ENCODE results near the gene MBD4. TPM values are rescaled to one million over a fixed set of nuclear protein-coding genes. Genes with fewer than 3 reads are reported as not detected.
"Not testable (repeated sequence)": the region's sequence is repeated elsewhere in the genome, so short reads cannot be mapped to it uniquely, and the experiment has no call there.

MBD4 gene
- 64.6 TPM for polyA plus RNA-seq (2013)

DNA sequence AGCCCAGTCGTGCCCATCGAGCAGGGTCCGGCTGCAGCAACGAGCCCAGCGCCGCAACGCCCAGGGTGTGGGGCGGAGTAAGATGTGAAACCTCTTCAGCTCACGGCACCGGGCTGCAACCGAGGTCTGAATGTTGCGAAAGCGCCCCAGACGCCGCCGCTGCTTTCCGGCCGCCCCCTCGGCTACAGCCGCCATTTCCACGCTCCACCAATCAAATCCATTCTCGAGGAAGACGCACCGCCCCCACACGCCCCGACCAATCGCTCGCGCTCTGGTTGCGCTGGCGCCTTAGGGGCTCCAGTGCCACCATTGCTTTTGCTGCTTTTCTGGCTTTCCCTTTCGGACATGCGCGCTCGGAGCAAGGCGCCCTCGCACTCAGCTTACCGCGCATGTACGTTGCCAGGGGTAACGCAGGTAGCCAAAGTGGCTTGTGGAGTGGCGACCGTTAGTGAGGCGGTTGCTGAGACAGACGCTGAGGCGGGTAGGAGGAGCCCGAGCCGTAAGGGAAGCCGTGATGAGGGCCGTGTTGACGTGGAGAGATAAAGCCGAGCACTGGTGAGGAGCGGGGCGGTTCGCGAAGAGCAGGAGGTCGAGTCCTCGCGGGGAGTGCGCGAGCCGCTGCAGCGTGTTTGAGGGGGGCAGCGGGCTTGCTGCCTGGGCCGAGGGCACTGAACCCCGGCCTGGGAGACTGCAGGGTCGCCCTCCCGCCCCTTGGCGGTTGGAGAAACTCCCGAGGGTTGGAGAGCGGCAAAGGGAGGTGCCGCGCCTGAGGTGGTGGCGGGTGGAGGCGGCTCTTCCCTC is at the start of gene MBD4, which contains the start of gene IFT122:
Gene MBD4, minus strand, starts transcription at position 132 of the 801 bp plus-strand sequence. Its CDS starts 115 bp downstream, at position 17.
Gene IFT122, plus strand, starts transcription at position 408 of the 801 bp plus-strand sequence. Its CDS starts 107 bp downstream, at position 515.
- POLR2A ChIA-PET = interaction anchor here (0.8 to 1.9 kb wide), 6 partner anchors 12 to 388 kb away, joined by 3 to 15 read pairs (median 4); partner anchors contain the start of gene EFCAB12
- Histone ChIP-seq H3K27me3 (replicated peaks in 2 of 5; ENCODE audit: control insufficient read depth in 4 of 5, insufficient read depth in 5 of 5, low read length in 4 of 5) (no peaks in the 10 kb centered on the region), H3K4me1 (ENCODE audit: control extremely low read depth in 1 of 4, control insufficient read depth in 4 of 4, insufficient read depth in 4 of 4, low read length in 3 of 4) (peaks cover 33 to 61% (median 48%) of the 10 kb centered on the region in 4 experiments), H3K9me3 (ENCODE audit: control extremely low read depth in 1 of 5, control insufficient read depth in 4 of 5, insufficient read depth in 2 of 5, low read depth in 1 of 5, low read length in 4 of 5) (no peaks in the 10 kb centered on the region), H3K36me3 (ENCODE audit: control insufficient read depth in 4 of 4, insufficient read depth in 4 of 4, low read length in 3 of 4) (peaks cover 7 to 26% (median 16%) of the 10 kb centered on the region in 4 experiments), H3K27ac (ENCODE audit: insufficient read depth in 1 of 2, low read depth in 1 of 2, low read length in 2 of 2, poor library complexity in 1 of 2, severe bottlenecking in 2 of 2) (peak within 1 kb of the TSS; percentile 85 to 92), H3K4me3 (ENCODE audit: control insufficient read depth in 1 of 7, extremely low read depth in 1 of 7, insufficient read depth in 4 of 7, low read depth in 2 of 7, low read length in 6 of 7) (peak within 1 kb of the TSS; percentile 83 to 98 (median 96))
- CTCF ChIA-PET = interaction anchor here (1.3 to 2.3 kb wide), 5 partner anchors 9 to 137 kb away, joined by 3 to 7 read pairs (median 4); partner anchors contain the start of gene EFCAB12
- 0% methylated on average over 61 of the region's 75 CpGs for WGBS (ENCODE audit: insufficient coverage)
- DNase-seq = peak; percentile 99 to 100 (median 100)

DNA sequence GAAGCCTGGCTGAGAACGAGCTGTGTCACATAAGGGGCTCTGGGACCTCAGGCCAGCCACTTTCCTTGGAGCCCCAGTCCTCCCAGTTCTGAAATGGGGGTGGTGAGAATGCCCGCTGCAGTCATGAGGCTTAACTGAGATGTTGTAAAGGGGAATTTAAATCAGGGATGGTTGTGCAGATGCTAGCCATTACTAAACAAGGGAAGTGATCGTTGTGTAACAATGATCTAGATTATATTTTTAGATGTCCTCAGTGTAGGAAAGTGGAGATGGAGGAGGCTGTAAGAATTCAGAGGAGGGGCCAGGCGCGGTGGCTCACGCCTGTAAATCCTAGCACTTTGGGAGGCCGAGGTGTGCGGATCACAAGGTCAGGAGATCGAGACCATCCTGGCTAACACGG is 49.5 kb upstream of the MBD4 start:
- not testable (repeated sequence) for H3K4me1 ChIP-seq (ENCODE audit: control extremely low read depth in 1 of 4, control insufficient read depth in 4 of 4, insufficient read depth in 4 of 4, low read length in 3 of 4); H3K9me3 ChIP-seq (ENCODE audit: control extremely low read depth in 1 of 5, control insufficient read depth in 4 of 5, insufficient read depth in 2 of 5, low read depth in 1 of 5, low read length in 4 of 5)

DNA sequence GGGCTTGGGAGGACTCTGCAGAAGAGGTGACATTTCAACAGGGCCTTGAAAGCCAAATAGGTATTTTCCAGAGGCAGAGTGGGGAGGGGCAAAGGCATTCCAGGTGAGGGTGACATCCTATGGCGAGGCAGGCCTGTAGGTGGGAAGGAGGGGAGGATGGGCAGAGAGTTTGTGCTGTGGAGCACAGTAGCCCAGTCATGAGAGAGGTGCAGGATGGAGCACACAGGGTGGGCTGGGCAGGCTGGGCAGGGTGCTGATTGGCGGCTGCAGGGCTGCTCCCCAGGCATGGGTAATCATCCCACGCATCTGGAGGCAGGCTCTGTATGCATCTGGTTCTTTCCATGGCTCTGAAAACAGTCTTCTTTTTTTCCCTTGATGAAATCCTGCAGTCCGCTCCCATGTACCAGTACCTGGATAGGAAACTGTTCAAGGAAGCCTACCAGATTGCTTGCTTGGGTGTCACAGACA is 48.2 kb upstream of the MBD4 start:
- H3K27me3 ChIP-seq (replicated peaks in 2 of 5; ENCODE audit: control insufficient read depth in 4 of 5, insufficient read depth in 5 of 5, low read length in 4 of 5); H3K27ac ChIP-seq (ENCODE audit: insufficient read depth in 1 of 2, low read depth in 1 of 2, low read length in 2 of 2, poor library complexity in 1 of 2, severe bottlenecking in 2 of 2); H3K9me3 ChIP-seq (ENCODE audit: control extremely low read depth in 1 of 5, control insufficient read depth in 4 of 5, insufficient read depth in 2 of 5, low read depth in 1 of 5, low read length in 4 of 5); CTCF ChIA-PET; DNase-seq; H3K4me3 ChIP-seq (ENCODE audit: control insufficient read depth in 1 of 7, extremely low read depth in 1 of 7, insufficient read depth in 4 of 7, low read depth in 2 of 7, low read length in 6 of 7); POLR2A ChIA-PET; H3K4me1 ChIP-seq (ENCODE audit: control extremely low read depth in 1 of 4, control insufficient read depth in 4 of 4, insufficient read depth in 4 of 4, low read length in 3 of 4): not testable (repeated sequence)
- 87% methylated on average over 2 of the region's 4 CpGs for WGBS (ENCODE audit: insufficient coverage)
- peaks cover 5 to 49% (median 19%) of the 10 kb centered on the region in 4 experiments for H3K36me3 ChIP-seq (ENCODE audit: control insufficient read depth in 4 of 4, insufficient read depth in 4 of 4, low read length in 3 of 4)

More for the DNA sequence above, 49.5 kb upstream of the MBD4 start:
- 100% methylated on average over 4 of the region's 10 CpGs for WGBS (ENCODE audit: insufficient coverage)
- H3K4me3 ChIP-seq (ENCODE audit: control insufficient read depth in 1 of 7, extremely low read depth in 1 of 7, insufficient read depth in 4 of 7, low read depth in 2 of 7, low read length in 6 of 7); H3K27ac ChIP-seq (ENCODE audit: insufficient read depth in 1 of 2, low read depth in 1 of 2, low read length in 2 of 2, poor library complexity in 1 of 2, severe bottlenecking in 2 of 2); POLR2A ChIA-PET; DNase-seq; H3K27me3 ChIP-seq (replicated peaks in 2 of 5; ENCODE audit: control insufficient read depth in 4 of 5, insufficient read depth in 5 of 5, low read length in 4 of 5): not testable (repeated sequence)
- H3K36me3 ChIP-seq (ENCODE audit: control insufficient read depth in 4 of 4, insufficient read depth in 4 of 4, low read length in 3 of 4) = peaks cover 5 to 49% (median 18%) of the 10 kb centered on the region in 4 experiments
- CTCF ChIA-PET = interaction anchor here (0.7 to 3.5 kb wide), 11 partner anchors 13 to 449 kb away, joined by 3 to 17 read pairs (median 6); partner anchors contain the start of genes IFT122 and MBD4

DNA sequence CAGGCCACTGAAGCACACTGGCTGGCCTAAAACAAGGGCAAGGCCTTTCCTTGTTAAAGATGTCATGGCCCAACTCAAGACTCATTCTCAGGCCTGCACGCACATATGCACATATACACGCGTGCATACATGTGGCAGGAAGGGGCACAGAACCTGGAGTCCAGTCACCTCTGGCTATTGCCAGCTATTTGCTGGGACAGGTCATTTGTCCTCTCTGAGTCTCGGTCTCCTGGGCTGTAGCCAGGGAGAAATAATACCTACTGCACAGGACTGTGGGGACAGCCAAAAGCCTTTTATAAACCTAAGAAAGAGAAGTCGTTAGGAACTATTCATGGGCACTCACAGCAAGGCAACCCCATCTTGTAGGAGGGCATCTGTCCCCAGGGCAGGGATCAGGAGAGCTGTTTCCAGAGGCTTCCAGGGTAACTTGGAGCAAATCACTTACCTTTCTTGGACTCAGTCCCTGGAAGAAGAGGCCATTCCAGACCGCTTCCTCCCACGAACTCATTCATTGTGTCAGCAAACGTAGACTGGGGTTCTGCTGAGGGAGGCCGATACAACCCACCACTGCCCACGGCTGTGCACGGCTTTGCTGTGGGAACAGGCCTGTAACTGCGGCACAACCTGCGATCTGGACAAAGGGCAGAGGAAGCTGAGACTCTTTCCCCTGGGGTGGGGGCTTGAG is 47.6 kb upstream of the MBD4 start:
- peaks cover 5 to 53% (median 19%) of the 10 kb centered on the region in 4 experiments for H3K36me3 ChIP-seq (ENCODE audit: control insufficient read depth in 4 of 4, insufficient read depth in 4 of 4, low read length in 3 of 4)
- POLR2A ChIA-PET = interaction anchor here (0.6 kb wide), 1 partner anchor 22 kb away, joined by 4 read pairs; no protein-coding TSS in a partner anchor
- no peak overlapping the region for H3K4me3 ChIP-seq (ENCODE audit: control insufficient read depth in 1 of 7, extremely low read depth in 1 of 7, insufficient read depth in 4 of 7, low read depth in 2 of 7, low read length in 6 of 7)
- H3K9me3 ChIP-seq (ENCODE audit: control extremely low read depth in 1 of 5, control insufficient read depth in 4 of 5, insufficient read depth in 2 of 5, low read depth in 1 of 5, low read length in 4 of 5) = no peaks in the 10 kb centered on the region
- H3K27me3 ChIP-seq (replicated peaks in 2 of 5; ENCODE audit: control insufficient read depth in 4 of 5, insufficient read depth in 5 of 5, low read length in 4 of 5) = no peaks in the 10 kb centered on the region
- WGBS (ENCODE audit: insufficient coverage) = 95% methylated on average over 13 of the region's 13 CpGs
- peaks cover 0 to 9% (median 4%) of the 10 kb centered on the region in 4 experiments for H3K4me1 ChIP-seq (ENCODE audit: control extremely low read depth in 1 of 4, control insufficient read depth in 4 of 4, insufficient read depth in 4 of 4, low read length in 3 of 4)
- H3K27ac ChIP-seq (ENCODE audit: insufficient read depth in 1 of 2, low read depth in 1 of 2, low read length in 2 of 2, poor library complexity in 1 of 2, severe bottlenecking in 2 of 2) = no peak overlapping the region
- CTCF ChIA-PET = interaction anchor here (0.6 to 2.0 kb wide), 4 partner anchors 11 to 344 kb away, joined by 3 to 8 read pairs (median 4); no protein-coding TSS in a partner anchor
- no peak for DNase-seq

DNA sequence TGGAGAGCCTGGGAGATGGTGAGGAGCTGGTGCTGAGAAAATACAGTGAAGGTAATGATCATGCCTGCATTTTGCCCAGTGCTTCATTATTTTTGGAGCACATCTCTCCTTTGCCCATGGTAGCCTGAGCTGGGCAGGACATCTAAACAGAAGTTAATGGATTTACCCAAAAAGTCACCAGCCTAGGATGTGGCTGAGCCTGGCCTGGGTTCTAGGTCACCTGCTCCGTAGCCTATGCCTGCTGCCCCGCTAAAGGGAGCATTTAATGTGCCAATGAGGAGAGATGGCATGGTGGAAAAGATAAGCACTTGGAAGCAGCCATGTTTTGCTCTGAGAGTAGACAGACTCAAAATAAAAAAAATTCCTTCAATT is 46.9 kb upstream of the MBD4 start:
- ChIA-PET POLR2A (interaction anchor here (0.6 kb wide), 1 partner anchor 21 kb away, joined by 4 read pairs; no protein-coding TSS in a partner anchor), CTCF (interaction anchor here (0.6 to 2.0 kb wide), 6 partner anchors 11 to 344 kb away, joined by 3 to 8 read pairs (median 4); no protein-coding TSS in a partner anchor)
- Histone ChIP-seq H3K4me3 (ENCODE audit: control insufficient read depth in 1 of 7, extremely low read depth in 1 of 7, insufficient read depth in 4 of 7, low read depth in 2 of 7, low read length in 6 of 7) (no peak overlapping the region), H3K4me1 (ENCODE audit: control extremely low read depth in 1 of 4, control insufficient read depth in 4 of 4, insufficient read depth in 4 of 4, low read length in 3 of 4) (peaks cover 0 to 9% (median 4%) of the 10 kb centered on the region in 4 experiments), H3K27me3 (replicated peaks in 2 of 5; ENCODE audit: control insufficient read depth in 4 of 5, insufficient read depth in 5 of 5, low read length in 4 of 5) (no peaks in the 10 kb centered on the region), H3K27ac (ENCODE audit: insufficient read depth in 1 of 2, low read depth in 1 of 2, low read length in 2 of 2, poor library complexity in 1 of 2, severe bottlenecking in 2 of 2) (no peak overlapping the region), H3K9me3 (ENCODE audit: control extremely low read depth in 1 of 5, control insufficient read depth in 4 of 5, insufficient read depth in 2 of 5, low read depth in 1 of 5, low read length in 4 of 5) (no peaks in the 10 kb centered on the region), H3K36me3 (ENCODE audit: control insufficient read depth in 4 of 4, insufficient read depth in 4 of 4, low read length in 3 of 4) (peaks cover 5 to 53% (median 19%) of the 10 kb centered on the region in 4 experiments)
- no CpG with 5 or more reads among the region's 2 CpGs for WGBS (ENCODE audit: insufficient coverage)
- no peak for DNase-seq

DNA sequence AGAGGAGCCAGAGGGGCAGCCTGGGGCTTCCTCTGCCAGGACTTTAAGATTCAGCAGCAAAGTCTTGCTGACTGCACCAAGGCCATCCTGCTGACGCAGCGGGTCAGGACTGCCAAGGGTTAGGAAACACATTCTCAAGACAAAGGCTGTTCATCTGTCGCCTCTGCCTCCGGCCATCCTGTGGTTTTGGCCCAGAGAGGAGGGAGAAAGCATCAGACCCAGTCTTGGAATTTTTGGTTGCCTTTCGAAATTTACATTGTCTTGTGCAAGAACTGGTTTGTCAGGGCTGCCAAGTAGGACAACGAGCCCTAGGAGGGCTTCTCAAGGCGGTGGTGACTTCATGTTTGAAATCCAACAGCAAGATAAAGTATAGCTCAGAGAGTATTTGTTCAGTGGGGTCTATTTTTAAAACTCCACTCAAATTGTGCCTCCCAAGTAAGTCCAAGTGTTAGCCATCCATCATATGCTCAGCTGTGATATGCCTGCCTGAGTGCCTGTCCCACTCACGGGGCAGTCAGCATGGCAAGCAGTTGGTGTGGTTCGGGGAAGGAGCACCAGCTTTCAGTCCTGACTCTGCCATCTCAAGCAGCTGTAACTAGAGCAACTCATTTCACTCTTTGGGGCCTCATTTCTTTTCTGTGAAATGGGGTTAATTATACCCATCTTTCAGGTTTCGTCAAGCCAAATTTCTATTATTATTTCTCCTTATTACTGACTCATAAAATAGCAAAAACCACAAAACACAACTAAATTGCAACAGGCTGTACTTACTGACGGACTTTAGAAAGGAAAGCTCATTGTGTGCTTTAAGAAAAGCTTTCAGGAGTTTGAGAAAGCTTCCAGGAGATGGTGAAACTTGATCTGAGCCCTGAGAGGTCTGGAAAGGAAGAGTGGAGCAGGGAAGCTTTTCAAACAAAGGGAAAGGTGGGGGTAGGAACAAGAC is 46.2 kb upstream of the MBD4 start:
- POLR2A ChIA-PET = no interaction called here
- WGBS (ENCODE audit: insufficient coverage) = 100% methylated on average over 9 of the region's 11 CpGs
- Histone ChIP-seq H3K4me3 (ENCODE audit: control insufficient read depth in 1 of 7, extremely low read depth in 1 of 7, insufficient read depth in 4 of 7, low read depth in 2 of 7, low read length in 6 of 7) (no peak overlapping the region), H3K4me1 (ENCODE audit: control extremely low read depth in 1 of 4, control insufficient read depth in 4 of 4, insufficient read depth in 4 of 4, low read length in 3 of 4) (peaks cover 0 to 8% (median 4%) of the 10 kb centered on the region in 4 experiments), H3K27ac (ENCODE audit: insufficient read depth in 1 of 2, low read depth in 1 of 2, low read length in 2 of 2, poor library complexity in 1 of 2, severe bottlenecking in 2 of 2) (no peak overlapping the region), H3K27me3 (replicated peaks in 2 of 5; ENCODE audit: control insufficient read depth in 4 of 5, insufficient read depth in 5 of 5, low read length in 4 of 5) (no peaks in the 10 kb centered on the region), H3K9me3 (ENCODE audit: control extremely low read depth in 1 of 5, control insufficient read depth in 4 of 5, insufficient read depth in 2 of 5, low read depth in 1 of 5, low read length in 4 of 5) (no peaks in the 10 kb centered on the region), H3K36me3 (ENCODE audit: control insufficient read depth in 4 of 4, insufficient read depth in 4 of 4, low read length in 3 of 4) (peaks cover 5 to 53% (median 19%) of the 10 kb centered on the region in 4 experiments)
- CTCF ChIA-PET = interaction anchor here (0.6 to 2.0 kb wide), 6 partner anchors 10 to 345 kb away, joined by 3 to 8 read pairs (median 4); no protein-coding TSS in a partner anchor
- DNase-seq = no peak
